Transverse colon (tissue), 4 donors: ENCODE measurements around the gene NUDCD3.

ENCODE experiments used
- CTCF ChIP-seq, 5 experiments: fragments of 200-600 bp in 3 of 5; fragments of 450-650 bp in 2 of 5; sonication (generic) in 3 of 5; IDR thresholded peaks; 1 replicate in 2 of 5; 2 replicates in 3 of 5; pipeline ENCODE4 v1.5.1; 2016 to 2017; ENCODE audit warnings: antibody characterized with exemption in 5 of 5, inconsistent platforms in 3 of 5, mild to moderate bottlenecking in 2 of 5, moderate library complexity in 1 of 5
- EP300 ChIP-seq: sonication (generic); formaldehyde crosslinking; IDR thresholded peaks from one replicate; pipeline ENCODE4 v1.6.1; 2017; ENCODE audit warnings: antibody characterized with exemption, low read depth
- POLR2A ChIP-seq: fragments of 450-650 bp; IDR thresholded peaks from one replicate; pipeline ENCODE4 v1.6.1; 2016; ENCODE audit warnings: antibody characterized with exemption, mild to moderate bottlenecking, moderate library complexity
- POLR2AphosphoS5 ChIP-seq, 3 donors: sonication (generic); formaldehyde crosslinking; IDR thresholded peaks; one replicate each; pipeline ENCODE4 v1.6.1; 2016; ENCODE audit warnings: antibody characterized with exemption in 3 of 3

GRCh38 chr7:44346063-44346462 lies 144.4 kb downstream of the NUDCD3 start:
- TF ChIP-seq CTCF (IDR thresholded peaks at IDR 0.05) (no peak), POLR2AphosphoS5 (IDR thresholded peaks at IDR 0.05) (no peak), POLR2A (no peak), EP300 (no peak)
